Measurements from ENCODE around the gene CLEC4F. TPM values are rescaled to one million over a fixed set of nuclear protein-coding genes. Genes with fewer than 3 reads are reported as not detected.

CLEC4F gene
- total RNA-seq, 1 experiment from 2014 or later, result not detected

DNA sequence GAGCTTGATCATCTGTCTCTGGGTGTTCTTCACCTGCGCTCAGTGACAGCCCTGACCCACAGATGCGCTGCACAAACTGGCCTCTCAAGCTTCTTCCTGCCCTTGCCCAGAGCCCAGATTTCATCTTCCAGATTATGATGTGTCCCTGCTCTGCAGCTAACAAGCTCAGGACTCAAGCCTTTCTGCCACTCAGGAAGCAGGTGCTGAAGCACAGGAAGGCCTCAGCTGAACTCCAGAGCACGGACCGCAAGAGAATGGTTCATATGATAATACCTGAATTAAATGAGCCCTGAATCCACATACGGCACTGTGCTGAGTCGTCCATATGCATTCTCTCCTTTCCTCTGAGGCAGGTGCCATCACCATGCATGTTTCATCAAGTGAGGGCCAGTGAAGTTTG is 11.5 kb upstream of the CLEC4F start:
- no peak overlapping the region for H3K4me3 ChIP-seq
- TF ChIP-seq EZH2 (IDR thresholded peaks at IDR 0.05; ENCODE audit: low read depth), result no peak
- TF ChIP-seq, protein P1, sequence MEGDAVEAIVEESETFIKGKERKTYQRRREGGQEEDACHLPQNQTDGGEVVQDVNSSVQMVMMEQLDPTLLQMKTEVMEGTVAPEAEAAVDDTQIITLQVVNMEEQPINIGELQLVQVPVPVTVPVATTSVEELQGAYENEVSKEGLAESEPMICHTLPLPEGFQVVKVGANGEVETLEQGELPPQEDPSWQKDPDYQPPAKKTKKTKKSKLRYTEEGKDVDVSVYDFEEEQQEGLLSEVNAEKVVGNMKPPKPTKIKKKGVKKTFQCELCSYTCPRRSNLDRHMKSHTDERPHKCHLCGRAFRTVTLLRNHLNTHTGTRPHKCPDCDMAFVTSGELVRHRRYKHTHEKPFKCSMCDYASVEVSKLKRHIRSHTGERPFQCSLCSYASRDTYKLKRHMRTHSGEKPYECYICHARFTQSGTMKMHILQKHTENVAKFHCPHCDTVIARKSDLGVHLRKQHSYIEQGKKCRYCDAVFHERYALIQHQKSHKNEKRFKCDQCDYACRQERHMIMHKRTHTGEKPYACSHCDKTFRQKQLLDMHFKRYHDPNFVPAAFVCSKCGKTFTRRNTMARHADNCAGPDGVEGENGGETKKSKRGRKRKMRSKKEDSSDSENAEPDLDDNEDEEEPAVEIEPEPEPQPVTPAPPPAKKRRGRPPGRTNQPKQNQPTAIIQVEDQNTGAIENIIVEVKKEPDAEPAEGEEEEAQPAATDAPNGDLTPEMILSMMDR (conservative IDR thresholded peaks at IDR 0.05), result no peak
- H3K27me3 ChIP-seq (ENCODE audit: insufficient read depth, low read depth), result peaks cover 90% of the 10 kb centered on the region
- no peaks in the 10 kb centered on the region for H3K4me1 ChIP-seq (replicated peaks; ENCODE audit: insufficient read depth)
- H3K9me2 ChIP-seq (ENCODE audit: insufficient read depth), result no peaks in the 10 kb centered on the region
- no peak for DNase-seq
- BruUV-seq (replicated peaks), result no TSS peak
- H3K9me3 ChIP-seq (ENCODE audit: insufficient read depth, low read depth), result no peaks in the 10 kb centered on the region
- POLR2A ChIA-PET (ENCODE audit: unreplicated experiment), result no interaction called here
- no peak overlapping the region for H2AFZ ChIP-seq
- CTCF ChIA-PET, result no interaction called here
- intact Hi-C loops (cut with micrococcal nuclease; ENCODE audit: unreplicated experiment), result no loop called here
- H3K27ac ChIP-seq, result no peak overlapping the region
- no peaks in the 10 kb centered on the region for H4K20me1 ChIP-seq (ENCODE audit: insufficient read depth)
- H3K4me2 ChIP-seq, result no peak overlapping the region
- no peaks in the 10 kb centered on the region for H3K79me2 ChIP-seq (ENCODE audit: low read depth)
- no peaks in the 10 kb centered on the region for H3K36me3 ChIP-seq (ENCODE audit: low read depth)
- H3F3A ChIP-seq (ENCODE audit: insufficient read depth, low read depth), result no peaks in the 10 kb centered on the region

DNA sequence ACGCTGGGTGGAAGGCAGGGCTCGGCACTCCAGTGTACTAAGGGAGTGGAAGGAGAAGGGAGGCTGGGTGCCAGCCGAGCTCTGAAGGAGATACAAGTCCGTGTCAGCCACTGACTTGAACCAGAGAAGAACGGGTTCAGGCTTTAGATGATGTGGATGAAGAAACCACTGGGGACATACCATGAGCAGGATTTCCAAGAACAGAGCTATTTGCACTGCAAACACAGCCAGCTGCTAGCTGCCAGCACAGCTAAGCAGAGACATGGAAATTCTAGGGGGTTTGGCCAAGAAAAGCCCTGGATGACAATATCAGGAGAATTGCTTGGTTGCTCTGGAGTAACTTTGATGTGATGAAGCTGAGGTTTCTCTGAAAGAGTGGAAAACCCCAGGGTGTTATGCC is 10.0 kb upstream of the CLEC4F start:
- Histone ChIP-seq H3K4me2 (no peak overlapping the region), H3K4me1 (replicated peaks; ENCODE audit: insufficient read depth) (no peaks in the 10 kb centered on the region), H3K79me2 (ENCODE audit: low read depth) (no peaks in the 10 kb centered on the region), H3K36me3 (ENCODE audit: low read depth) (no peaks in the 10 kb centered on the region), H3K9me2 (ENCODE audit: insufficient read depth) (no peaks in the 10 kb centered on the region), H3F3A (ENCODE audit: insufficient read depth, low read depth) (no peaks in the 10 kb centered on the region), H3K27ac (no peak overlapping the region), H2AFZ (no peak overlapping the region), H3K9me3 (ENCODE audit: insufficient read depth, low read depth) (no peaks in the 10 kb centered on the region), H4K20me1 (ENCODE audit: insufficient read depth) (no peaks in the 10 kb centered on the region), H3K4me3 (no peak overlapping the region), H3K27me3 (ENCODE audit: insufficient read depth, low read depth) (peaks cover 75% of the 10 kb centered on the region)
- CTCF ChIA-PET, result no interaction called here
- POLR2A ChIA-PET (ENCODE audit: unreplicated experiment), result no interaction called here
- intact Hi-C loops (cut with micrococcal nuclease; ENCODE audit: unreplicated experiment), result no loop called here
- BruUV-seq (replicated peaks), result no TSS peak
- no peak for DNase-seq
- TF ChIP-seq EZH2 (IDR thresholded peaks at IDR 0.05; ENCODE audit: low read depth), result no peak
- TF ChIP-seq, protein P1 (conservative IDR thresholded peaks at IDR 0.05), result no peak

DNA sequence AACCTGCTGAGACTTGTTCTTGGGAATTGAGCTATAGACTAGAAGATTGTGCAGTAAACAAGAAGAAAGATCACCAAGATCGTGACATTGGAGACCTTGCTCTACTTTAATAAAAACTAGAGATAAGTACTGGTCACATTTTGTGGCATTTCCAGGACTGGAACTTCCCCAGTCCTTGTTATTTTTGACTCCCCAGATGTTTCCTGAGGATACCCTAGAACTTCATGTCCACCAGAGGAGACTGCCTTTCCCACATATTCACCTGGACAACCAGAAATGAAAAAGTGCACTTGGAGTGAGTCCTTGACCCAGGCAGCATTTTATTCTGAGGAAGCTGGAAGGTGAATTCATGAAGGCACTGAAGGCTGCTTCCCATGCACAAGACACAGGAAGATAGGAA is 9.5 kb upstream of the CLEC4F start:
- H3K27me3 ChIP-seq (ENCODE audit: insufficient read depth, low read depth), result peaks cover 75% of the 10 kb centered on the region
- CTCF ChIA-PET, result no interaction called here

More for the DNA sequence above, 9.5 kb upstream of the CLEC4F start:
- H3F3A ChIP-seq (ENCODE audit: insufficient read depth, low read depth), result no peaks in the 10 kb centered on the region
- H3K4me2 ChIP-seq, result no peak overlapping the region
- no peaks in the 10 kb centered on the region for H3K36me3 ChIP-seq (ENCODE audit: low read depth)
- BruUV-seq (replicated peaks), result no TSS peak
- POLR2A ChIA-PET (ENCODE audit: unreplicated experiment), result no interaction called here
- intact Hi-C loops (cut with micrococcal nuclease; ENCODE audit: unreplicated experiment), result no loop called here
- no peak for DNase-seq
- H3K79me2 ChIP-seq (ENCODE audit: low read depth), result no peaks in the 10 kb centered on the region
- H2AFZ ChIP-seq, result no peak overlapping the region
- no peaks in the 10 kb centered on the region for H3K4me1 ChIP-seq (replicated peaks; ENCODE audit: insufficient read depth)
- TF ChIP-seq, protein P1 (conservative IDR thresholded peaks at IDR 0.05), result no peak
- no peak for TF ChIP-seq EZH2 (IDR thresholded peaks at IDR 0.05; ENCODE audit: low read depth)
- no peaks in the 10 kb centered on the region for H4K20me1 ChIP-seq (ENCODE audit: insufficient read depth)
- H3K27ac ChIP-seq, result no peak overlapping the region
- no peaks in the 10 kb centered on the region for H3K9me3 ChIP-seq (ENCODE audit: insufficient read depth, low read depth)
- no peak overlapping the region for H3K4me3 ChIP-seq
- H3K9me2 ChIP-seq (ENCODE audit: insufficient read depth), result no peaks in the 10 kb centered on the region

All from PC-9 (cell line).